Measurements from ENCODE around the gene METTL24.

Gene METTL24

GRCh38 chr6:110357664-110358552 lies at the start of gene METTL24:
TSS of gene METTL24 (minus strand) at chr6:110358349. CDS start at chr6:110358272, 77 bp downstream.
- no peak for DNase-seq

DNA sequence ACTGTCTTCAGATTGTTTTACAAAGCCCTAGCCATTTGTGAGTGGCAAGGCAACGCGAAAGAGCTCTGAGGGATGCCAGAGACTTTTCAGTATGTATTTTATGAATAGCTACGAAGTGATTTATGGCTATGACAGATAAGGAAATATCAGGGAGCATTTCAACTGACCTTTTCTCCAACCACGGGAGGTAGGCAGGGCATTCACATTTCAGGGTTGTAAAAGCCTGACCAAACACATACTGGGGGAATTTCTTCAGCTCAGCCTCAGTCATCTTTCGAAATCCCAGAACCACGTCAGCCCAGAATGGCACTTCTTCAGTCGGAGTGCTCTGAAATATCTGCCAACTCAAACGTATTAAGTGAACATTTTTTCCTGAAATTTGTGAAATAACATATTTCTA lies 46.5 kb upstream of the METTL24 start:
- DNase-seq: no peak

- DNase-seq: no peak
These were observed 43.5 kb upstream of the METTL24 start for GRCh38 chr6:110401585-110402176.

GRCh38 chr6:110400208-110400607 lies 42.1 kb upstream of the METTL24 start:
- DNase-seq: no peak

GRCh38 chr6:110399219-110400071 lies 41.3 kb upstream of the METTL24 start:
- DNase-seq: no peak

- DNase-seq: no peak
These were observed 40.6 kb upstream of the METTL24 start for GRCh38 chr6:110398778-110399177.

DNA sequence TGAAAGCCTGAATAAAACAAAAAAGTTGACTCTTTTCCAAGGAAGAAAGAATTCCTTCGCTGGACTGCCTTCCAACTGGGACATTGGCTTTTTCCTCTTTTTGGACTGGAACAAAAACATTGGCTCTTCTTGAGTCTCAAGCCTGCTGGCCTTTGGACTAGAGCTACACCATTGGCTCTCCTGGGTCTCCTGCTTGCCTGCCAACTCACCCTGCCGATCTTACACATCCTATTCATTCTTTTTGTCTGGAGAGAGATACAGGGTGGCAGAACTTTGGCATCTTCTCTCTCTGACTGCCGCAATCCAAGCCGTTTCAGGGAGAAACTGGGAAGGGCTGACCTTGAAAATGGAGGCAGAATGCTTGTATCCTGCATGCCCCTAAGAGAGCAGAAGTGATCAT lies 37.1 kb upstream of the METTL24 start:
- DNase-seq: no peak

DNA sequence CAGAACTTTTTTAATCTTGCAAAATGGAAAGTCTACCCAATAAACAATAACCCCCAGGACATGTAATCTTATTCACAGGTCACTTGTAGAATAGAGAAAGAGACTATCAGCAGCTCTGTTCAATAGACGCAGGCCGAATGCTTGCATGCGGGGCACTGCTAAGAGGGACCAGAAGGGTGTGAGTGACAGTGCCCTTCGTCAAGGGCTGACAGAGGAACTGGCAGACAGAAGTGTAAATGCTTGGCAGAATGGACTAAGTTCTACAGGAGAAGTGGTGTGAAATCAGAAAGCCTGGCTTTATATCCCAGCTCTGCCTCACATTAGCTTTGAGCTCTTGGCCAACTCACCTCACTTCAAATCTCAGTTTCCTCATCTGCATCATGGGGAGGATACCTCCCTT lies 36.3 kb upstream of the METTL24 start:
- no peak for DNase-seq

- no peak for DNase-seq
These were observed 34.6 kb upstream of the METTL24 start for GRCh38 chr6:110392727-110393126.

- no peak for DNase-seq
These were observed 32.3 kb upstream of the METTL24 start for GRCh38 chr6:110390404-110390803.

DNA sequence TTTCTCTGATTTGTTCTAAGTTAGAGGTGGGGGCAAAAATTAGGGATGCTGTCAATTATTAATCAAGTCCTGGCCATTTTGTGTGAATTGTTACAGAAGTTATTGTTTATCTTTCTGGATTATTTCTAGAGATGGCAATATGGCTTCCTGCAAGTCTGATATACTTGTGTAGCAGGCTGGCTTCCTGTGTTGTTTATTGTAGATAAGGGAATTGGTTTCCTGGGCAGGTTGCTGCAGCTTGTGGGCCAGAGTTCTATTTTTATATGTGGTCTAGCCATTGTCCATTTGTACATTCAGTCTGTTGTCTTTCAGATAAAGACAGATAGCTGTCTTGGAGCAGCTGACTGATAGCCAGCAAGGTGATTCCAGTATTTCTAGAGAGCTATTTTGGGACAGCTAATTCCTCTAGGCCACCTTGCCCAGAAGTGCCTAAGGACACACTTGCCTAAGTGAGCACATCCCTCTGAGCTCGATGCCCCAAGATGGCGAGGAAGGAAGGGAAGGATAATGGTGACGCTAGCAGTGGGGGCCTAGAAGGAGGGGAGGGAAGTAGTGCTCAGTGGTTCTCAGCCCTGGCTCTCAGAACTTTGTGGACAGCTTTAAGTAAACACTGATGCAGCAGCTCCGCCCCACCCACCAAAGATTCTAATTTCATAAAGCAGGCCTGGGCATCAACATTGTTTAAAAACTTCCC lies 31.7 kb upstream of the METTL24 start:
- DNase-seq: no peak

GRCh38 chr6:110387986-110388385 lies 29.8 kb upstream of the METTL24 start:
- no peak for DNase-seq

DNA sequence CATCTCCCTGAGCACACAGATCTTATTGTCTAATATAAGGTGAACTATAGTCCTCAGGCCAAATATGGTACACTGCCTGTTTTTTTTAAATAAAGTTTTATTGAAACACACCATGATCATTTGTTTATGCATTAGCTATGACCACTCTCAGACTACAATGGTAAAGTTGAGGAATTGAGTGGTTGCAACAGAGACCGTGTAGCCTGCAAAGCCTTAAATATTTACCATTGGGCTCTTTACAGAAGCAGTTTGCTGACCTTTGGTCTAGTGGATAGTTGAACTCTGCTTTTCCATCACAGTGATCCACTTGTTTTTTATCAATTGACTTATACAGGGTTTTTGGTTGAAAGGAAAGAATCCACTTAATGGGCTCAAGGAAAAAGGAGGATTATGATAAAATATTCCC lies 27.3 kb upstream of the METTL24 start:
- DNase-seq: no peak

DNA sequence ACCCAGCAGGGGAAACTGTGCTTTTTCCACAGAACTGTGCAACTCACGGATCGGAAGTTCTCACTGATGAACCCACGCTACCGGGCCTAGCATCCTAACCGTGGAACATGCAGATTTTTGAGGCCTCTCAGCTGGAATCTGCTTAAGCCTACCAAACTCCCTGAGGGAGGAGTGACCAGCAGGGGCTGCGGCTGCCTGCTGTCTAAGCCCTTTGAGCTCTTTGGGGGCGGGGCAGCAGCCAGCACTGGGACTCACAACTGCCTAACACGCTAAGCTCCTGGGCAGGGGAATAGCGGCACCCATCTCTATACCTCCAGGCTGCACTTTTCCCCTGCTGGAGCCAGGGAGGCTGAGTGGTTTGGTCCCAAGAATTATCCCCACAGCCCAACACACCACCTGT lies 20.4 kb upstream of the METTL24 start:
- DNase-seq: no peak

DNA sequence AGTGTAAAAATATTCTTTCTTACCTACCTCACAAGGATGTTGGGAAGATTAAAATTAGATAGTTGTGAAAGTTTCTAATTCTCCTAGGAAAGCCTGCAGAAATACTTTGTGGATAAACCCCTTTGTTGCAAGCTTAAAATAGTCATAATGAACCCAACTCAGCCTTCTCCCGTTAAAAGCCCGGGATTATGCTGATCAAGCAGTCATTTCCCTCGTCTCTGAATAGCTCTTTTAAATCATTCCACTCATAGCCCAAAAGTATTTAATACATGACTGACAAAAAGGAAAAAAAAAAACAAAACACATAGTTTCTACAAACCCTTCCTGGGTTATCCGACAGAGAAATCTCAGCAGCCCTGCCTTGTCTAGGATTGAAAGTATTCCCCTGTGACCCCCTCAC lies 10.9 kb upstream of the METTL24 start:
- no peak for DNase-seq

DNA sequence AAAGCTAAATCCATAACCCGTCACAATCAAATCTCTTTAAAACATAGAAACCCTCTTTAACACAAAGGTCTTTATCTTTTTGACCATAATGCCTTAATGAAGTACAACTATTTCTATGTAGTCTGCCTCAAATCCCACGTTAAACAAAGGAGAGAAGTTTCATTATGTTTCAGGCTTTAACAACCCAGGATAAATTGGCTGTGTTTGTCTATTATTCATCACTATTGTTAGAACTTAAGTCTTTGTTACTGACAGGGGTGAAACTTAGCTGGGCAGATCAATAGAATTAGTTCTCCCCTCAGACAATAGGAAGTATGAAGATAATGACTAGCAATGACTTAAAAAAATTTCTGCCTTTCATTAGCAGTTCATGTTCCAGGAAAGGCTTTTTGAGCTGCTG lies 10.1 kb upstream of the METTL24 start:
- no peak for DNase-seq

GRCh38 chr6:110367825-110368224 lies 9.7 kb upstream of the METTL24 start:
- no peak for DNase-seq

GRCh38 chr6:110366975-110367374 lies 8.8 kb upstream of the METTL24 start:
- DNase-seq: no peak

GRCh38 chr6:110366256-110366655 lies 8.1 kb upstream of the METTL24 start:
- DNase-seq: no peak

DNA sequence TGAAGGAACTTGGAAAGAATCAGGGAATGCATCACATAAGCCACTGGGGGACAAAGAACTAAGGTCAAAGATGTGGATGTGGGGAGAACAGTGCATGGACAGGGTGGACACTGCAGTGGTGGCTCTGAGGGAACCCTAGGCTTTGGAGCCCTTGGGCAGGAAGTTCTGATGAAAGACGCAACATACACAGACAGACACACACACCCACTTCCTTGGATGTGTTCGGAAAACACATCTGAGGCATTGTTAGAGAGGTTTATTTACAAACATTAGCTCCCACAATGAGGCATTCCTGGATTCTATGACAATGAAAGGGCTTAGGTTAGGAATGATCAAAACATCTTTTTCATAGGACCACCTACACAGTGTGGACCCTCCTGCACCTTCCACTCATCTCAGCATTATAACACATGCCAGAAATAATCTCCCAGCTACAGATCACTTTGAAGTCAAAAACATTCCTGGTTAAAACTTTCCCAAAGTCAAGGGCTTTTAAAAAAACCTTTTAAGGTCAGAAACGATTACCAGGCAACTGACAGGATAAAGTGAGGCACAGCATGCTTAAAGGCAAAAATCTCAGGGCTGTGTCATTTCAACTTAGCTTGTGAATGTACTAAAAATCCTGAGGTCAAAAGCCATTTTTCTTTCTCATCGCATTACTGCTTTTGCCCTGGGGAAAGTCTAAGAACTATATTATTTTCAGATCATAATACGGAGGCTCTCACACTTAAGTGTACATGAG lies 6.4 kb upstream of the METTL24 start:
- DNase-seq: no peak

DNA sequence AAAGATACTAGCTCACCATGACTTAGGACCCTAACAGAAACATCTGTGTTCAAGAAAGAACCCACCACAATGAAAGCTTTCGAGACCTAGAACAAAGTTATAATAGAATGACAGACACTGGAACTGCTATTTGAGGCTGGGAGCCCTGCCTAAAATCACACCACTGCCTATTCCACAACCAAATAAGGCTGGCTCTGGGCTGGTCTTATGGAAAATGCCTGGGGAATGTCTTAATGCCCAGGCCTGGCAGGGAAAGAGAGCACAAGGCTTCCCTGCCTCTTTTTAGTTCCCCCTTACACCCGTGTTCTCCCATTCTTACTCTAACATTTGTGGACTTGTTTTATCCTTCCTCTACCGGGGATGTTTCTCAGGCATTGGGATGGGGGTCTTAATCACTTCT lies 5.6 kb upstream of the METTL24 start:
- DNase-seq: no peak

DNA sequence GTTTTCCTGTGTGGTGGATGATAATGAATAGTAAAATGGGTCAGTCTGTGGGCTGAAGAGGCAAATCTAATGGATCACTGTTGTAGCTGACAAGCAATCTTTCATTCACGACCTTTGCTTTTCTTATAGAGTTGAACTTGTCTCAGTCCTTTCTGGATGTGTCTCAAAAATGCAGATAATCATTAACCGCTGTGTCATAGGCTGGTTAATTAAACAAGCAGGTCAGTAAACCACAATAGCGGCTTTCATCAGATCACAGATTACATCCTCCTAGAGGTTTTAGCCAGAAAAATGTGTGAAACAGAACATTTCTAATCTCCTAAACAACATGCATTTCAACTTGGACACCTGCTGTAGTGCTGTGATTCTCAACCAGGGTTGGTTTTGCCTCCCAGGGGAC lies 2.5 kb upstream of the METTL24 start:
- DNase-seq: no peak

All from NCI-H2227 treated with DMSO at 0.1 percent for 48 hours (cell line).